ENCODE measurements around the gene ANXA11. TPM values are rescaled to one million over a fixed set of nuclear protein-coding genes. Genes with fewer than 3 reads are reported as not detected.
"Not testable (repeated sequence)": the region's sequence is repeated elsewhere in the genome, so short reads cannot be mapped to it uniquely, and the experiment has no call there.

The ANXA11 gene
- total RNA-seq (2014; rRNA removed; shearing (Covaris generic); ENCODE audit: low replicate concordance): 106 and 198 TPM in 2 replicates

GRCh38 chr10:80205477-80206276 lies at the start of gene ANXA11:
TSS of gene ANXA11 (minus strand) at chr10:80205537. CDS start at chr10:80172861, 32,676 bp downstream.
- Histone ChIP-seq H3K36me3 (peaks cover 13% of the 10 kb centered on the region), H3K9me3 (no peaks in the 10 kb centered on the region)
- peak; percentile 85 for DNase-seq

GRCh38 chr10:80254726-80255125 lies 49.4 kb upstream of the ANXA11 start:
- H3K9me3 ChIP-seq, H3K27me3 ChIP-seq, H3K36me3 ChIP-seq, DNase-seq, H3K4me3 ChIP-seq: not testable (repeated sequence)

More at GRCh38 chr10:80205477-80206276, at the start of gene ANXA11:
- Histone ChIP-seq H3K4me3 (peak within 1 kb of the TSS; percentile 83), H3K27me3 (no peaks in the 10 kb centered on the region)

GRCh38 chr10:80253963-80254271 lies 48.6 kb upstream of the ANXA11 start:
- H3K36me3 ChIP-seq, H3K4me3 ChIP-seq: not testable (repeated sequence)

GRCh38 chr10:80253266-80253962 lies 48.1 kb upstream of the ANXA11 start:
- H3K4me3 ChIP-seq: no peak overlapping the region
- DNase-seq: no peak
- no peaks in the 10 kb centered on the region for H3K9me3 ChIP-seq
- H3K27me3 ChIP-seq: no peaks in the 10 kb centered on the region
- H3K36me3 ChIP-seq: no peaks in the 10 kb centered on the region

More at GRCh38 chr10:80253963-80254271, 48.6 kb upstream of the ANXA11 start:
- not testable (repeated sequence) for H3K9me3 ChIP-seq, DNase-seq, H3K27me3 ChIP-seq

- Histone ChIP-seq H3K9me3 (no peaks in the 10 kb centered on the region), H3K27me3 (no peaks in the 10 kb centered on the region), H3K36me3 (no peaks in the 10 kb centered on the region), H3K4me3 (no peak overlapping the region)
- DNase-seq: no peak
These were observed 47.1 kb upstream of the ANXA11 start for GRCh38 chr10:80252296-80252887.

GRCh38 chr10:80251703-80252280 lies 46.5 kb upstream of the ANXA11 start:
- H3K36me3 ChIP-seq, DNase-seq, H3K4me3 ChIP-seq, H3K9me3 ChIP-seq, H3K27me3 ChIP-seq: not testable (repeated sequence)

GRCh38 chr10:80250399-80250798 lies 45.1 kb upstream of the ANXA11 start:
- H3K9me3 ChIP-seq, DNase-seq, H3K4me3 ChIP-seq, H3K36me3 ChIP-seq, H3K27me3 ChIP-seq: not testable (repeated sequence)

- not testable (repeated sequence) for H3K9me3 ChIP-seq, DNase-seq, H3K27me3 ChIP-seq, H3K4me3 ChIP-seq, H3K36me3 ChIP-seq
These were observed 44.6 kb upstream of the ANXA11 start for GRCh38 chr10:80249906-80250305.

- not testable (repeated sequence) for H3K36me3 ChIP-seq, H3K9me3 ChIP-seq, H3K27me3 ChIP-seq, H3K4me3 ChIP-seq, DNase-seq
These were observed 42.3 kb upstream of the ANXA11 start for GRCh38 chr10:80247611-80248010.

- not testable (repeated sequence) for DNase-seq, H3K4me3 ChIP-seq, H3K36me3 ChIP-seq, H3K9me3 ChIP-seq, H3K27me3 ChIP-seq
These were observed 39.0 kb upstream of the ANXA11 start for GRCh38 chr10:80244371-80244770.

- not testable (repeated sequence) for DNase-seq, H3K9me3 ChIP-seq, H3K27me3 ChIP-seq, H3K4me3 ChIP-seq, H3K36me3 ChIP-seq
These were observed 37.0 kb upstream of the ANXA11 start for GRCh38 chr10:80242341-80242740.

GRCh38 chr10:80236457-80236856 lies 31.1 kb upstream of the ANXA11 start:
- not testable (repeated sequence) for H3K4me3 ChIP-seq, DNase-seq, H3K27me3 ChIP-seq, H3K36me3 ChIP-seq, H3K9me3 ChIP-seq

- H3K9me3 ChIP-seq, H3K36me3 ChIP-seq, H3K4me3 ChIP-seq, H3K27me3 ChIP-seq, DNase-seq: not testable (repeated sequence)
These were observed 29.2 kb upstream of the ANXA11 start for GRCh38 chr10:80234331-80235235.

- H3K27me3 ChIP-seq, DNase-seq, H3K4me3 ChIP-seq, H3K36me3 ChIP-seq, H3K9me3 ChIP-seq: not testable (repeated sequence)
These were observed 28.5 kb upstream of the ANXA11 start for GRCh38 chr10:80233871-80234270.

- H3K9me3 ChIP-seq, H3K27me3 ChIP-seq, H3K36me3 ChIP-seq, DNase-seq, H3K4me3 ChIP-seq: not testable (repeated sequence)
These were observed 21.4 kb upstream of the ANXA11 start for GRCh38 chr10:80226723-80227122.

GRCh38 chr10:80223031-80223419 lies 17.7 kb upstream of the ANXA11 start:
- not testable (repeated sequence) for H3K9me3 ChIP-seq, H3K4me3 ChIP-seq, H3K36me3 ChIP-seq, H3K27me3 ChIP-seq, DNase-seq

Data from MG63 (cell line).